ENCODE results near the gene NR5A2. TPM values are rescaled to one million over a fixed set of nuclear protein-coding genes. Genes with fewer than 3 reads are reported as not detected.

NR5A2 gene
- total and polyA plus RNA-seq, 2 experiments from 2014 or later = 19.8 to 55.5 TPM

DNA sequence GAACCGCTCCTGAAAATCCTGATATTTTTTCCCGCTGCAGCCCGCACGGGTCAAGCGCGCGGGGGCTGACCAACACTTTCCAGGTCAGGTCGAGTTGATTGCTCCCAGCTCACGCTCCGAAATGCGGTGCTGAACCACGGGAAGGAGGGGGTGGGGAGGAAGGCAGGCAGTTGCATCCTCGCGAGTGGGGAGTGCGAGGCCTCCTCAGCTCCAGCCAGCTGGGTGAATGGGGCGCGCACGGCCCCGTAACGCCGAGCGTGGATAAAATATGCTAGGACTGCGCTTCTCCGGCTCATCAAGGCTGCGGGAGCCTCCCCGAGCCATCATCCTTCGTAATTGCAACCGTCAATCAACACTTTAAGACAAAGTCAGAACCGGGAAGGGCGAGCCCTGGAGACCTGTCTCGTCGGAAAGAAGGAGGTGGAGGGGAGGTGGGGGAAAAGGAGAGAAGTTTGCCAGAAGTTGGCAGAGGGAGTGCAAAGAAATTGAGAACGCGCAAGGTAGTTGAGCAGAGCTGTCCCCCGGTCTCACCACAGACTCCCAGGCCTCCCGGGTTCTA lies 8.0 kb downstream of the NR5A2 start:
- Histone ChIP-seq H3K36me3 (replicated peaks; ENCODE audit: insufficient read depth, low read depth) (no peaks in the 10 kb centered on the region), H2AFZ (no peak overlapping the region), H3K9me2 (replicated peaks; ENCODE audit: insufficient read depth) (no peaks in the 10 kb centered on the region), H3K4me3 (no peak overlapping the region), H3K27ac (no peak overlapping the region), H3K79me2 (peaks cover 72% of the 10 kb centered on the region), H4K20me1 (ENCODE audit: insufficient read depth, poor library complexity, severe bottlenecking) (peaks cover 11% of the 10 kb centered on the region), H3K4me1 (ENCODE audit: insufficient read depth) (peaks cover 28% of the 10 kb centered on the region), H3K27me3 (peaks cover 87% of the 10 kb centered on the region), H3K9me3 (ENCODE audit: low read depth) (no peaks in the 10 kb centered on the region), H3K4me2 (peak overlapping the region; percentile 82)
- no peak for DNase-seq (ENCODE audit: low spot score)
- 5% methylated on average over 32 of the region's 36 CpGs for WGBS (ENCODE audit: low lambda C conversion rate, missing lambda C conversion rate)
- TF ChIP-seq, protein P1, sequence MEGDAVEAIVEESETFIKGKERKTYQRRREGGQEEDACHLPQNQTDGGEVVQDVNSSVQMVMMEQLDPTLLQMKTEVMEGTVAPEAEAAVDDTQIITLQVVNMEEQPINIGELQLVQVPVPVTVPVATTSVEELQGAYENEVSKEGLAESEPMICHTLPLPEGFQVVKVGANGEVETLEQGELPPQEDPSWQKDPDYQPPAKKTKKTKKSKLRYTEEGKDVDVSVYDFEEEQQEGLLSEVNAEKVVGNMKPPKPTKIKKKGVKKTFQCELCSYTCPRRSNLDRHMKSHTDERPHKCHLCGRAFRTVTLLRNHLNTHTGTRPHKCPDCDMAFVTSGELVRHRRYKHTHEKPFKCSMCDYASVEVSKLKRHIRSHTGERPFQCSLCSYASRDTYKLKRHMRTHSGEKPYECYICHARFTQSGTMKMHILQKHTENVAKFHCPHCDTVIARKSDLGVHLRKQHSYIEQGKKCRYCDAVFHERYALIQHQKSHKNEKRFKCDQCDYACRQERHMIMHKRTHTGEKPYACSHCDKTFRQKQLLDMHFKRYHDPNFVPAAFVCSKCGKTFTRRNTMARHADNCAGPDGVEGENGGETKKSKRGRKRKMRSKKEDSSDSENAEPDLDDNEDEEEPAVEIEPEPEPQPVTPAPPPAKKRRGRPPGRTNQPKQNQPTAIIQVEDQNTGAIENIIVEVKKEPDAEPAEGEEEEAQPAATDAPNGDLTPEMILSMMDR (IDR thresholded peaks at IDR 0.05; ENCODE audit: poor library complexity) = no peak
- TF ChIP-seq EZH2 (IDR thresholded peaks at IDR 0.05; ENCODE audit: borderline replicate concordance) (peak; percentile 80), EZH2phosphoT487 (IDR thresholded peaks at IDR 0.05; ENCODE audit: low read depth, severe bottlenecking, unreplicated experiment) (peak; percentile 80)

DNA sequence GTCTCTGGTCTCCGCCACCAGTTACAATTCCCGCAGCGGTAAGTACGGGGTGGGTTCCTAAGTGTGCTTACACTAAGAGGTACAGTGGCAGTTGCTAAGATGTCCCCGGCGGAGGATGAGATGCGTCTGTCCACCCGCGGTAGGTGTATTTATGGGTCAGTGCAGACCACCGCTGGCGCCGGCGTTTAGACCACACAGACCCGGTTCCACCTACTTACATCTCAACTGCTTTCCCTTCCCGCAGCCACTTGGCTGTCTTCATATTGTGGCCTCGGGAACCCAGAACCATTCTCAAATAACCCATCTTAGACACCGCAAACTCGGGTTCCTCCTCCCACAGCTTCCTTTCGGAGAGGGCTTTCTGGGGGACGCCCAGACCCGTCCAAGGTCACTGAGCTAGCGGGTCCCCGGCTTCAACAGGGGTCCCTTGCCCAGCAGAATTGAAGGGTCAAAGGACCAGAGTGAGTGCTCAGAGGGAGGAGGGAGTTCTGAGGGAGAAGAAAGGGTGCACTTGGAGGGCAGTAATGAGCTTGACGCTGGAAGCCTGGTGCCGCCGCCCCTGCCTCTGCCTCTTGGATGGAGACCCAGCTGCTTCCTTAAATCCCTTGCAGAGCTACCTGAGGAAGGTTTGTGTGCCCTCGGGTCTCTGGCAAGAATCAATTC lies 8.6 kb downstream of the NR5A2 start:
- H3K4me3 ChIP-seq = no peak overlapping the region

DNA sequence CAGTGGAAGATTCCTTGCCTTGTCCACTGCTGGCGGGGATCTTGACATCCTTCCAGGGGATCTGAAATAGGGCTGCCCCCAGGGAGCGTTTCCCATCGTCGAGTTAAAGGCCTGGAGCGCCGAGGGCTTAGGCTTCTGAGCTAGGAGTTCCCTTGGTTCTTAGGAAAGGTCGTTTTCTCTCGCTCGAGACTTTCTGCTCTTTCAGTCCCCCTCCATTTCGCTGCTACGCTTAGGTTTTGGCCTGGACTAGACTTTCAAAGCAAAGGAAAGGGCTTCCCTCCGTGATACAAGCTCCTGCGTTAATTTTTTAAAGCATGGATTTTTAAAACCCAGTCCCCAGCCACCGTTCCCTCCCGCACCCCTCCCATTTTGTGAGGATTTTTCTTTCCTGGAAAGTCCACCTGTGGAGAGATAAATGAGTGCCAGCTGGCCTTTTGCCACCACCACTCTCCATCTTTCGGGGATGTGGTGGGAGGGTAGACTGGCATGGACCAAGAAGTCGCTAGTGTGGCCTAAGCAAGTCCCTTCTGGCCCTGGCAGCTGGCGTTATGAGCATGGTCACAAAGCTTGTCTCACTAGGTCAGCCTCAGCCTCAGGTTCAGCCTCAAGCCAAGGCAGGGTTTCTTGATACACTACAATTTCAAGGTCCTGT lies 9.2 kb downstream of the NR5A2 start:
- H3K4me2 ChIP-seq = peak overlapping the region; percentile 82
- no peak overlapping the region for H3K27ac ChIP-seq
- peaks cover 90% of the 10 kb centered on the region for H3K27me3 ChIP-seq
- H4K20me1 ChIP-seq (ENCODE audit: insufficient read depth, poor library complexity, severe bottlenecking) = peaks cover 11% of the 10 kb centered on the region
- peaks cover 28% of the 10 kb centered on the region for H3K4me1 ChIP-seq (ENCODE audit: insufficient read depth)
- H2AFZ ChIP-seq = no peak overlapping the region
- H3K9me3 ChIP-seq (ENCODE audit: low read depth) = no peaks in the 10 kb centered on the region
- WGBS (ENCODE audit: low lambda C conversion rate, missing lambda C conversion rate) = 35% methylated on average over 18 of the region's 18 CpGs
- no peaks in the 10 kb centered on the region for H3K9me2 ChIP-seq (replicated peaks; ENCODE audit: insufficient read depth)
- TF ChIP-seq, protein P1 (IDR thresholded peaks at IDR 0.05; ENCODE audit: poor library complexity) = no peak
- TF ChIP-seq EZH2phosphoT487 (IDR thresholded peaks at IDR 0.05; ENCODE audit: low read depth, severe bottlenecking, unreplicated experiment) = no peak
- peak; percentile 33 for TF ChIP-seq EZH2 (IDR thresholded peaks at IDR 0.05; ENCODE audit: borderline replicate concordance)
- DNase-seq (ENCODE audit: low spot score) = no peak
- H3K4me3 ChIP-seq = no peak overlapping the region
- peaks cover 67% of the 10 kb centered on the region for H3K79me2 ChIP-seq
- H3K36me3 ChIP-seq (replicated peaks; ENCODE audit: insufficient read depth, low read depth) = no peaks in the 10 kb centered on the region

More for the DNA sequence above, 8.6 kb downstream of the NR5A2 start:
- Histone ChIP-seq H2AFZ (no peak overlapping the region), H3K4me2 (peak overlapping the region; percentile 82), H4K20me1 (ENCODE audit: insufficient read depth, poor library complexity, severe bottlenecking) (peaks cover 11% of the 10 kb centered on the region), H3K9me3 (ENCODE audit: low read depth) (no peaks in the 10 kb centered on the region), H3K27ac (no peak overlapping the region), H3K27me3 (peaks cover 87% of the 10 kb centered on the region), H3K9me2 (replicated peaks; ENCODE audit: insufficient read depth) (no peaks in the 10 kb centered on the region), H3K36me3 (replicated peaks; ENCODE audit: insufficient read depth, low read depth) (no peaks in the 10 kb centered on the region), H3K79me2 (peaks cover 69% of the 10 kb centered on the region), H3K4me1 (ENCODE audit: insufficient read depth) (peaks cover 28% of the 10 kb centered on the region)
- 18% methylated on average over 26 of the region's 27 CpGs for WGBS (ENCODE audit: low lambda C conversion rate, missing lambda C conversion rate)
- TF ChIP-seq EZH2 (IDR thresholded peaks at IDR 0.05; ENCODE audit: borderline replicate concordance) (peak; percentile 25), EZH2phosphoT487 (IDR thresholded peaks at IDR 0.05; ENCODE audit: low read depth, severe bottlenecking, unreplicated experiment) (peak; percentile 12)
- TF ChIP-seq, protein P1 (IDR thresholded peaks at IDR 0.05; ENCODE audit: poor library complexity) = no peak
- DNase-seq (ENCODE audit: low spot score) = peak; percentile 17

All from hepatocyte (in vitro differentiated cells).